K562 treated with DMSO at 1 percent for 12 hours (cell line): ENCODE measurements around the gene CFAP77. TPM values are rescaled to one million over a fixed set of nuclear protein-coding genes. Genes with fewer than 3 reads are reported as not detected.

Experiments used
- total RNA-seq: library from RNA; unstranded; fragments of 300-600 nt; gene quantifications from 2 replicates; pipeline ENCODE4 v1.2.3, GENCODE V29; 2022; ENCODE audit not compliant: insufficient read depth

CFAP77 gene
- total RNA-seq: not detected in 2 replicates

DNA sequence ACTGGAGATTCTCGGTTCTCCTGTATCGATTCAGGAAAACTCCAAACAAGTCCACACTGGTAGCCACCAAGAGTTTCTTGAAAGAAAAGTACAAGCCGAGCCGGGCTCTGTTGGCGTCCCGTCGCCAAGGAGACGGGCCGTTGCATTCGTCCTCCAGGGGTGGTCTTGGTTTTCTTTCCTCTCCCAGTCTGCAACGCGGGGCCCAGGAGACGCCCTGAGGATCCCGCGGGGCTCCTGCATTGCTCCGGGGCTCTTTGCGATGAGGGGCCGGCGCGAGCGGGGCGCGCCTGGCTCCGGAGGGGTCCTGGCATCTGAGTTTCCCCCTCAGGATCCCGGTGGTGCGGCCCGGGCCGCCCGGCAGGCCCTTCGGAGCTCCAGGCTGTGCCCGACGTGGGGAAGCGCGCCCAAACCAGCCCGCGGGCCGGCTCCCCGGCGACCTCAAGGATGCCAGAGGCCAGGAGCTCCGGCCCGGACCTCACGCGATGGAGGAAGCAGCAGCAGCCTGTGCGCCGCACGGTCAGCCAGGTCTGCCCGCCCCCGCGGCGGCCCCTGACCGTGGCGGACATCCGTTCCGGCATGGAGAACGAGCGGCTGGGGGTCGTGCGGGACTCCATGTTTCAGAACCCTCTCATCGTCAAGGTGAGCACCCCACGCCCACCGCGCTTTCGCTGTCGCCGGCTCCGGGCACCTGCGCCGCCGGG, at the start of gene CFAP77:
Gene CFAP77, plus strand, starts transcription at position 384 of the 701 bp plus-strand sequence. Its CDS starts 61 bp downstream, at position 445.

DNA sequence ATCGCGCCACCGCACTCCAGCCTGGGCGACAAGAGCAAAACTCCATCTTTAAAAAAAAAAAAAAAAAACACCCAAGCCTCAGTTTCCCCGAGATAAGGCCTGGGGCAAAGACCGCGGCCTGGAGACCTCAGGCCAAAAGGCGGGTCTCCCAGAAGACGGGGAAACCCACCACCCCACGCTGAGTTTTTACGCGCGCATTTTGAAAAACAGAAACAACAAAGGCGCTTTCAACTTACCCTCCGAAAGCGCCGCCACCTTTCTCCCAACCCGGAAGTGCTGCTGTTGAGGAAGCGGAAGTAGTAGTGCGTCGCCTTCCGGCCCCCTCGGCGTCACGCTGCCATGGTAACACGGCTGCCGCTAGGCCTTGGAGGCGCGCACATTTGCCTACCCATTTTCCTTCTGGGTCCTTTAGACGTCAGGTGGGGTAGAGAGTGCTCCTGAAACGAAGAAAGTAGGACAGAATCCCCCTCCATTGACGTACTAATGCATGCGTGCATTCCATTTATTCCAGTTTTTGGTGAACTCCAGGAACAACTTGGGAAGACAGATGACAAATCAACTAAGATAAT, 3.4 kb upstream of the CFAP77 start, which contains the start of gene TTF1:
Gene TTF1, minus strand, starts transcription at position 287 of the 569 bp plus-strand sequence. CDS start 4,019 bp downstream, outside the sequence.

DNA sequence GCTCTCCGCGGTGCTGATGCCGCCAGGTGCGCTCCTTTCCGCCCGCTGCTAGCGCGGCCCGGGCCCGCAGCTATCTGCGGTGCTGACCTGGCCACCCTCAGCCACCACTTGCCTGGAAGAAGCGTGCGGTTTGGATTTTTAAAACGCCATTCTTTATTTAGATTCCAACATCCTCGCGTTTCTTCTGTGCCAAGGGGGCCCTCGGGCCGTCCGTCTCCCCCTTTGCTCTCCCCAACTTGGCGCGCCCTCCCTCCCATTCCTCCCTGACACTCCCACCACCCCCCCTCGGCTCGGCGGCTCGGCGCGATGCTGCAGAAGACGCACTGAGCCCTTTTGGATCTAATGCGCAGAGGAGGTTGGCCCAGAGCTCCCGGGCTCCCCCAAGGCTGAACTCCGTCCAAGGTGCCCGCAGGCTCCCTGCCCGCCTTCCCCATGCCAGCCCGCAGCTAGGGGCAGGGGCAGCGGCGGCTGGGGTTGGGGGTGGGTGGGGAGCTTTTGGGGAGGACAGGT, 172.3 kb downstream of the CFAP77 start, which contains the start of gene BARHL1:
Gene BARHL1, plus strand, starts transcription at position 331 of the 510 bp plus-strand sequence. CDS start 192 bp downstream, outside the sequence.

Other genes starting within 250 kb of the CFAP77 start
- not detected in 2 replicates for gene NTNG2, start 248.2 kb upstream of the CFAP77 start, total RNA-seq
- gene SETX, start 55.2 kb upstream of the CFAP77 start, total RNA-seq: 8.4 and 23.6 TPM in 2 replicates
- gene TTF1, start 3.4 kb upstream of the CFAP77 start, total RNA-seq: 12.8 and 19.3 TPM in 2 replicates
- not detected in 2 replicates for gene BARHL1, start 172.4 kb downstream of the CFAP77 start, total RNA-seq